SKM-1 treated with dmso at 0.1 percent for 144 hours (cell line): ENCODE measurements around the gene PVR.
"Not testable (repeated sequence)": the region's sequence is repeated elsewhere in the genome, so short reads cannot be mapped to it uniquely, and the experiment has no call there.

ENCODE experiments used
- DNase-seq: peaks from one replicate; lab custom pipeline; 2025; ENCODE audit not compliant: unreplicated experiment; lab: John Stamatoyannopoulos, UW

Gene PVR

DNA sequence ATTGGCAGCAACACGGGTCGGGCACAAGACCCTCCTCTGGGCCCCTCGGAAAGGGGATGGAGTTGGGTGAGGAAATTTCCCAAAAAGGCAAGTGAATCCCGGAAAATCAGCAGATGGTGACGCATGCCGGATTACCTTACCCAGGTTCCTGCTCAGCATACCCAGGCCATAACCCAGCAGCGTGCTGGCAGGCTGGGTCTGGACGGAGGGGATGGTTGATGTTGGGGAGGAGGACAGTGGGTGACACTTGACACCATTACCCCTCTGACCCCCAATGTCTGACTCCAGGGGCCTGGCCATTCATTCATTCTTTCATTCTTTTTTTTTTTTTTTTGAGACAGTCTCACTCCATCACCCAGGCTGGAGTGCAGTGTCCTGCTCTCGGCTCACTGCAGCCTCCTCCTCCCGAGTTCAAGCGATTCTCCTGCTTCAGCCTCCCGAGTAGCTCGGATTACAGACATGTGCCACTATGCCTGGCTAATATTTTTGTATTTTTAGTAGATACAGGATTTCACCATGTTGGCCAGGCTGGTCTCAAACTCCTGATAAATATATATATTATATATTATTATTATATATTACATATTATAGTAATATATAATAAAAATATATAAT lies 799 bp downstream of the PVR start:
- no peak for DNase-seq

DNA sequence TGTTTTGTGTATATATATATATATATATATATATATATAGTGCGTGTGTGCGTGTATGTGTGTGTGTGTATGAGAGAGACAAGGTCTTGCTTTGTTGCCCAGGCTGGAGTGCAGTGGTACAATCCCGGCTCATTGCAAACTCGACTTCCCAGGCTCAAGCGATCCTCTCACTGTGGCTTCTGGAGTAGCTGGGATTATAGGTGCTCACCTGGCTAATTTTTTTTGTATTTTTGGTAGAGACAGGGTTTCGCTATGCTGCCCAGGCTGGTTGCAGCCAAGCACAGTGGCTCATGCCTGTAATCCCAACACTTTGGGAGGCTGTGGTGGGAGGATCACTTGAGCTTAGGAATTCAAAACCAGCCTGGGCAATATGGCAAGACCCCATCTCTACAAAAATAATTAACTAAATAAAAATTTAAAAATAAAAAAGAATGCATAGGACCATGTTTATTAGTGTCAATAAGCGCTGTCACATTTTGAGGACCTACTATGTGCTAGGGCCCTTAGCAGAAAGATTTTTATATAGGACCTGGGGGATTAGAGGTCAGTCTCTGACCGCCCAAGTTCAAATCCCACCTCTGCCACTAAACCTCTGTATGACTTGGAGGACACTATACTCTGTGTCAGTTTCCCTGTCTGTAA lies 1.8 kb downstream of the PVR start:
- no peak for DNase-seq

DNA sequence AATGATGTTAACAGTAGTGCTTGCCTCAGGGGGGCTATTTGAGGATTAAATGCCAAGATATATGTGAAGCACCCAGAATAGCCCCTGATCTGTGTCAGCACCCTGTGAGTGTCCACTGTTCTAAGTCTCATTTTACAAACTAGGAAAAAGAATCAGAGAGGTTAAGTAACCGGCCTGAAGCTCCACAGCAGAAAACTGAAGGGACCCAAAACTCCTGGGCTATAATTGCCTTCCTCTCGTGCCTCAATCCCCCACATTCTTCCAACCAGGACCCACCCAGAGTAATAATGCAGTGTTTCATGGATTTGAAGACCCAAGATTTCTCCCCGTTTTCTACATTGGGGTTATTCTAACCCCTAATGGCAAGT lies 2.3 kb downstream of the PVR start:
- no peak for DNase-seq

DNA sequence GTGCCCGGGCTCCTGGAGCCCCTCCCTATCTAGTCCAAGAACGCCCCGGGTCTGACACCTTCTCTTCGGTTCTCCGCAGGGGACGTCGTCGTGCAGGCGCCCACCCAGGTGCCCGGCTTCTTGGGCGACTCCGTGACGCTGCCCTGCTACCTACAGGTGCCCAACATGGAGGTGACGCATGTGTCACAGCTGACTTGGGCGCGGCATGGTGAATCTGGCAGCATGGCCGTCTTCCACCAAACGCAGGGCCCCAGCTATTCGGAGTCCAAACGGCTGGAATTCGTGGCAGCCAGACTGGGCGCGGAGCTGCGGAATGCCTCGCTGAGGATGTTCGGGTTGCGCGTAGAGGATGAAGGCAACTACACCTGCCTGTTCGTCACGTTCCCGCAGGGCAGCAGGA lies 3.4 kb downstream of the PVR start:
- DNase-seq: no peak

DNA sequence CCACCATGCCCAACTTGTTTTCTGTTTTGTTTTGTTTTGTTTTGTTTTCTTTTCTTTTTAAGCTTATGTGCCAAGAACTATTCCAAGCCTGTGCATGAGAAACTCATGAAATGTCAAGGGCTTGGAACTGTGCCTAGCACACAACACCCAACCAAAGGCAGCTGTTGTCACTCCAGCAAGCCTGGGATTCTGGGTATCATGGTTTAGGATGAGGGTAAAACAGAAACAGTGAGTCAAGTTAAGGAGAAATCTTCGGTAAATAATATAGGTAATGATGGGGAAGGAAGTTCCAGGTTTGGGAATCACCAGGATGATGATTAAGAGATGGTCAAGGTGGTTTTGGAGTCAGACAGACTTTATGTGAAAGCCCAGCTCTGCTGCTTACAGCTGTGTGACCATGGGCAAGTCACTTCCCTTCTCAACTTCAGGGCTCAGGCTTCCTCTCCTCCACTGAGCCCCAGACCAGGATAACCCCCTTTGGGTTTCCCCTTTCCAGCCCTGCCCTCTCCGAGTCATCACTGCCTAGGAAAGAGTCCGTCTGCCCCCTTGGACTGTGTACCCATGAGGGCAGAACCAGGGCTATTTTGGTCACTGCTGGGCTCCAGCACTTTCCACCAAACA lies 5.0 kb downstream of the PVR start:
- DNase-seq: no peak

DNA sequence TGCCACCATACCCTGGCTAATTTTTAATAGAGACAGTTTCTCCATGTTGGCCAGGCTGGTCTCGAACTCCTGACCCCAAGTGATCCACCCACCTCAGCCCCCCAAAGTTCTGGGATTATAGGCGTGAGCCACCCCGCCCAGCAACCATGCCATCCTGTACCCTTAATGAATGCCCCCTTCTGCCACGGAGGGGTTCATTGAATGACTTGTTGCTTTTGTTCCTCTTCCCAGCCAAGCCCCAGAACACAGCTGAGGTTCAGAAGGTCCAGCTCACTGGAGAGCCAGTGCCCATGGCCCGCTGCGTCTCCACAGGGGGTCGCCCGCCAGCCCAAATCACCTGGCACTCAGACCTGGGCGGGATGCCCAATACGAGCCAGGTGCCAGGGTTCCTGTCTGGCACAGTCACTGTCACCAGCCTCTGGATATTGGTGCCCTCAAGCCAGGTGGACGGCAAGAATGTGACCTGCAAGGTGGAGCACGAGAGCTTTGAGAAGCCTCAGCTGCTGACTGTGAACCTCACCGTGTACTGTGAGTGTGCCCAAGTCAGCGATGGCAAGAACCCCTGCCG lies 6.0 kb downstream of the PVR start:
- no peak for DNase-seq

DNA sequence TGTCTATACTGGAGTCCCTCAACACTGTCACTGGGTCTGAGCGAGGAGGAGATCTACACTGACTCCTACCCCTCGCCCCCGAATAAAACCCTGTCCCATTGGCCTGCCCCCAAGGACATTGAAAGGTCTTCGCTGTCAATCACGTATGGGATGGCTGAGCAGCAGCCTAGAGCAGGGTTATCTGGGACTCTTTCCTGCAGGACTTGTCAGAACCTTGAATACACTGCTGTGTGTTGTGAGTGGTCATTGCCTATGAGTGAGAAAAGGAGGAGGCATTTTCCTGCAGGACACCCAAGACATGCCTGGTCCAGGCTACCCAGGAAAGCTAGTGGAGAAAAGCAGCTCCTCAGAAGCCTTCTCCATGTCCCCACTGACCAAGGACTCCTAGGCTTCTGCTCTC lies 9.6 kb downstream of the PVR start:
- DNase-seq: no peak

DNA sequence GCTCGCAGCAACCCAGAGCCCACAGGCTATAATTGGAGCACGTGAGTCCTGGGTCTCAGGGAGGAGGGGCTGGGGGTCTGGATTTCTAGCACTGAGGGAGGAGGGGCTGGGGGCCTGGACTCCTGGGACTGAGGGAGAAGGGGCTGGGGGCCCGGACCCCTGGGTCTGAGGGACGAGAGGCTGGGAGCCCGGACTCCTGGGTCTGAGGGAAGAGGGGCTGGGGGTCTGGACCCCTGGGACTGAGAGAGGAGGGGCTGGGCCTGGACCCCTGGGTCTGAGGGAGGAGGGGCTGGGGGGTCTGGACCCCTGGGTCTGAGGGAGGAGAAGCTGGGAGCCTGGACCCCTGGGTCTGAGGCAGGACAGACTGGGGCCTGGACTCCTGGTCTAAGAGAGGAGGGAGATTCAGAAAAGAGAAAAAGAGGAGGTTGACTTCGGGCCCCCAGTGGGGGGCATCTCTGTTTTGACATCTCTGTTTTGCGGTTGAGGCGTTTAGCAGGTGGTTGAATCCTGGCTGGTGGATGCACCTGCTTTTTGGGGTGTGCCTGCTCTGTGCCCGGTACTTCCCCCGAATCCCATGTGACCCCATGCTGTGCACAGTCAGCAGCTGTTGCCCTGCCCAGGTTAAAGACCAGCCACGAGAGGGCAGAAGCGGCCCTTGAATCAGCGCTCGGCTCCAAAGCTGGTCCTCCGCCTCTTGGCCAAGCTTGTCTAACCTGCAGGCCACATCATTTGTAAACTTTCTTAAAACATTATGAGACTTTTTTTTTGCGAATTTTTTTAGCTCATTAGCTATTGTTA lies 10.5 kb downstream of the PVR start:
- peak; percentile 41 for DNase-seq

DNA sequence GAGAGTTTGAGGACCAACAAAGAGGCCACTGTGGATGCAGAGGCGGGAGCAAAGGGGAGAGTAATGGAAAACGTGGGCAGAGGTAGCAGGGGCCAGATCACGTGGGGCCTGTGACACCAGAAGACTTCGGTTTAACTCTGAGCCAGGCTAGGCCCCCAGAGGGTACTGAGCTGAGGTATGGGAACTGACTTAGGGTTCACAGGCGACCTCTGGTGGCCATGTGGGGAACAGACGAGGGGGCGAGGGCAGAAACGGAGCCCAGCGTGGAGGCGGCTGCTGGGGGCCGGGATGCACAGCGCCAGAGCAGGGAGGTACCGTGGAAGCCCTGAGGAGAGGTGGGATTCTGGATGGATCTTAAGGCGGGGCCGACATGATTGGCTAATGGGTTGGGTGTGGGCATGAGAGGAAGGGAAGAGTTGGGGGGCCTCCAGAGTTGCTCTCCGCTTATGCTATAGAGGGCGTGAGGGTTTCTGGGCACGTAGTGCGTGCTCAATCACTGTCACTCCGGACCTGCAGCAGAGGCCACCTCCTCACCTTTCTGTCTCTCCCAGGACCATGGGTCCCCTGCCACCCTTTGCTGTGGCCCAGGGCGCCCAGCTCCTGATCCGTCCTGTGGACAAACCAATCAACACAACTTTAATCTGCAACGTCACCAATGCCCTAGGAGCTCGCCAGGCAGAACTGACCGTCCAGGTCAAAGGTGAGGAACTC lies 13.7 kb downstream of the PVR start:
- DNase-seq: peak; percentile 18

DNA sequence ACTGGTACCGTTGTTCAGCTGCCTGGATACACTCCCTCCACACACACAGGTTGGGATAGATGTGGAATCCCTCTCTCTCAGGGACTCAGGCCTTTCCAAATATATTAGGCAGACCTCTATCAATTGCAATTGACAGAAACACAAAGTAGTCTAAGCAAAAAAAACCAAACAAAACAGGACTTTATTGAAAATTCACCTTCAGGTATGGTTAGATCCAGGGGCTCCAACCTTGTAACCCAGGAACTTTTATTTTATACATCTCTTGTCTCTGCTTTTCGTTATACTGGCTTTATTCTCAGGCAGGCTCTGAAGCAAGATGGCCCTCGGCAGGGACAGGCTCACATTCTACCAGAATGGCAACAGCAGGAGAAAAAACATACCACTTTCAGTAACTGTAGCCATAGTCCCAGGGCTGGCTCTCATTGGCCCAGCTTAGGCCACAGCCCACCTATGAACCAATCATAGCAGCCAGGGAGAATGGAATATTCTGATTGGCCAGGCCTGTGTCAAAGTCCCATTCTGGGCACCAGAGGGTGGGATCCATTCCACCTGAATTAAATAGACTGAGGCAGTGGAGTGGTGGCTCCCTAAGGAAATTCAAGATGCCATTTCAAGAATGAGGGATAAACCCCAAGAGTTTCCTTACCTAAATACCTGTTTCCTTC lies 14.5 kb downstream of the PVR start:
- DNase-seq: no peak

DNA sequence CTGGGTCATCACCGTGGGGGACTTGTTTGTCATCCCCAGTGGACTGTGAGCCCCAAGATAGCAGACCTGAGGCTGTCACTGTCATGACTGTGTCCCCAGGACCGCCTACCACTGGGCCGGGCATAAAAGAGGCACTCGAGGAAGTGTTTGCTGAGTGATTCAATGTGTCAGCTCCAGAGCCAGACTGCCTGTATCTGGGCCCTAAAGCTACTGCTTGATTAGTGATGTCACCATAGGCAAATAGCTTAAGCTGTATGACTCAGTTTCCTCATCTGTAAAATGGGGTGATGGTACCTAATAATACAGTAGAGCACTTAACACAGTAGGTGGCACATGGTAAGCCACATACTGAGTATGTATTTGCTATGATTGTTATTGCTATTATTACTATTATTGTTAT lies 16.4 kb downstream of the PVR start:
- DNase-seq: no peak

DNA sequence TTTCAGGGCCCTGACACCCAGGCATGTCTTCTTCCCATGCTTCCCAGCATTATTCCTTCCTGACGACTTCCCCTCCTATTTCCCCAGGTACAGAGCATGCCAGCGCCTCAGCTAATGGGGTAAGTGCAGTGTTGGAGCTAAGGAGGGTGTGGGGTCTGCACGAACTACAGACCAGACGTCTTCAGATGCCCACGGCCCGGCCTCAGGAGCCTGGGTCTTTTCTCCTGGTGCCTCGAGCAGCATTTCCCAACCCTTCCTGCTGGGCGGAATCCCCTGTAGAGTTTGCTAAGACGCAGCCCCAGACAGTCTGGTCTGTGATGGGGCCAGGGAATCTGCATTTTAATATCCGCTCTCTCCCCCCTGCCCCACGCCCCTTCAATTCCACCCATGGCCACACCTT lies 17.5 kb downstream of the PVR start:
- DNase-seq: no peak

DNA sequence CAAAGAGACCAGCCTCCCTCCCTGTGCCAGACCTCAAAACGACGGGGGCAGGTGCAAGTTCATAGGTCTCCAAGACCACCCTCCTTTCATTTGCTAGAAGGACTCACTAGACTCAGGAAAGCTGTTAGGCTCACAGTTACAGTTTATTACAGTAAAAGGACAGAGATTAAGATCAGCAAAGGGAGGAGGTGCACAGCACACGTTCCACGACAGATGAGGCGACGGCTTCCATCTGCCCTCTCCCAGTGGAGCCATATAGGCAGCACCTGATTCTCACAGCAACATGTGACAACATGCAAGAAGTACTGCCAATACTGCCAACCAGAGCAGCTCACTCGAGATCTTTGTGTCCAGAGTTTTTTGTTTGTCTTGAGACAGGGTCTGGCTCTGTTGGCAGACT lies 18.2 kb downstream of the PVR start:
- no peak for DNase-seq

DNA sequence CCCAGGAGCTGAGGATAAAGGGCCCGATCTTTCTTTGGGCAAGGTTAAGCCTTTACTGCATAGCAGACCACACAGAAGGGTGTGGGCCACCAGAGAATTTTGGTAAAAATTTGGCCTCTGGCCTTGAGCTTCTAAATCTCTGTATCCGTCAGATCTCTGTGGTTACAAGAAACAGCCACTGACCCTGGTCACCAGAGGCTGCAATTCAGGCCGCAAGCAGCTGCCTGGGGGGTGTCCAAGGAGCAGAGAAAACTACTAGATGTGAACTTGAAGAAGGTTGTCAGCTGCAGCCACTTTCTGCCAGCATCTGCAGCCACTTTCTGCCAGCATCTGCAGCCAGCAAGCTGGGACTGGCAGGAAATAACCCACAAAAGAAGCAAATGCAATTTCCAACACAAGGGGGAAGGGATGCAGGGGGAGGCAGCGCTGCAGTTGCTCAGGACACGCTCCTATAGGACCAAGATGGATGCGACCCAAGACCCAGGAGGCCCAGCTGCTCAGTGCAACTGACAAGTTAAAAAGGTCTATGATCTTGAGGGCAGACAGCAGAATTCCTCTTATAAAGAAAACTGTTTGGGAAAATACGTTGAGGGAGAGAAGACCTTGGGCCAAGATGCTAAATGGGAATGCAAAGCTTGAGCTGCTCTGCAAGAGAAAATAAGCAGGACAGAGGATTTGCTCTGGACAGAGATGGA lies 19.1 kb downstream of the PVR start:
- DNase-seq: no peak

DNA sequence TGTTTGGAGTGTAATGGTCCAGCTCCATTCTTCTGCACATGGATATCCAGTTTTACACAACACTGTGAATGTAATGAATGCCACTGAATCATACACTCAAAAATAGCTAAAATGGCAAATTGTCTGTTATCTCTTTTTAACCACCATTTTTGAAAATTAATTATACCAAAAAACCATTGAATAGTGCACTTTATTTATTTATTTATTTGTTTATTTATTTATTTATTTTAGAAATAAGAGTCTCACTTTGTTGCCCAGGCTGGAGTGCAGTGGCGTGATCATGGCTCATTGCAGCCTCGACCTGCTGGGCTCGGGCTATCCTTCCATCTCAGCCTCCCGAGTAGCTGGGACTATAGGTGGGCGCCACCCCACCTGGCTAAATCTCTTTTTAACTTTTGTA lies 20.3 kb downstream of the PVR start:
- no peak for DNase-seq

DNA sequence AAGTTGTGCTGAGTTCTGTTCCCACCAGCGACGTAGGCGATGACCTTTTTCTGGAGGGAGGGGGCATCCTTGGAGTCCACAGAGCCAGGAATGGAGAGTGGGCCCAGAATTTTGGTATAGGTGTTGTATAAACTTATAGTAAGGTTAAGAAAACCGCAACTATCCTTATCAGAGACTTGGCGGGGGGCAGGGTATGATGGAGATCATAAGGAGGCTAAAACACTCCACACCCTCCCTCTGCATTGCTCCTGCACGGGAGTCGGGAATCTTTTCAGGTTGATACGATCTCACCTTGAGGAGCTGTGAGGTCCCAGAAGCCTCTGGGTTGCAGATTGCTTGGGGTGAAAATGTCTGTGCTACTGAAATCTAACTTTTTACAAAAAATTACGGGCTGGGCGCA lies 21.3 kb downstream of the PVR start:
- DNase-seq: no peak

DNA sequence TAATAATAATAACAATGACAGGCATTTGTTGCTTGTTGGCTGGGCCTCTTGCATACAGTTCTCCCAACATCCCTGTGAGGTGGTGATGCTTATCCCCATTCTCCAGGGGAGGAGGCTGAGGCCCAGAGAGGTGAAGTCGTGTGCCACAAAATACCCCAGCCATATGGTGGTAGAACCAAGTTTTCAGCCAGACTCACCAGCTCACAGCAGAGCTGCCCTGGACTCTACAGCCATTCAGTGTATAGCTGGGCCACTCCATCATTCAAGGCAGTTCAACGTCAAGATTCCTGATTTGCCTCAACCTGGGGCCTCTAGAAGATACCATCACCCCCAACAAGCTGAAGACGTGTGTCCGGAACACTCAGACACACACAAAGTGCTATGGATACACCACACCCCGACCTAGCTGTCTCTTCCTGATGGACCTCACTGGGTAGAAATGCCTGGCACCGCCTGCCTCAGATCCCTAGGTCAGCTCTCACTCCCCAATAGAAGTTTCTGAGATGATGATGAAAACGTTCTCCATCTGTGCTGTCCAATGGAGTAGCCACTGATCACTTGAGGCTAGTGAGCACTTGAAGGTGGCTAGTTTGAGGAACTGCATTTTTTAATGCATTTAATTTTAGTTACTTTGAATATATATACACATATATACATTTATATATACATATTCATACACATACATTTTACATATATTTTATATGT lies 23.3 kb downstream of the PVR start:
- DNase-seq: no peak

DNA sequence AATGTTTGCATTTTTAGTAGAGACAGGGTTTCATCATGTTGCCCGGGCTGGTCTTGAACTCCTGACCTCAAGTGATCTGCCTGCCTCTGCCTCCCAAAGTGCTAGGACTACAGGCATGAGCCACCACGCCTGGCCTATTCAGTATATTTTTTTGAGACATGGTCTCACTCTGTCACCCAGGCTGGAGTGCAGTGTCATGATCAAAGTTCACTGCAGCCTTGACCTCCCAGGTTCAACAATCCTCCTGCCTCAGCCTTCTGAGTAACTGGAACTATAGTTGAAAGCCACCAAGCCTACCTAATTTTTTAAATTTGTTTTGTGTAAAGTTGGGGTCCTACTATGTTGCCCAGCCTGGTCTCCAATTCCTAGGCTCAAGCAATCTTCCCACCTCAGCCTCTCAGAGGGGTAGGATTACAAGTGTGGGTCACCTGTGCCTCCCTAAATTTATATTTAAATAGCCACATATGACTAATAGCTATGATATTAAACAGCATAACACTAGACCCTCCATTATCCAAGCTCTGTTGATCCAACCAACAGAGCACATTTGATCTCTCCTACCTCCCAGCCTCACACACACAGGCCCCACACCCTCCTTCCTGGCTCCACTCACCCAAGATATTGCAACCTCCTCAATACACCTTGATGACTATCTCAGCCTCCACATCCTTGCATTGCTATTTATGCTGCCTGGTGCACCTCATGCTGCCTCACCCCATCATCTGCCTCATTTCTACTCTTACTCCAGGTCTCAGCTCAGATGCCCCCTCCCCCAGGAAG lies 25.5 kb downstream of the PVR start:
- DNase-seq: no peak

DNA sequence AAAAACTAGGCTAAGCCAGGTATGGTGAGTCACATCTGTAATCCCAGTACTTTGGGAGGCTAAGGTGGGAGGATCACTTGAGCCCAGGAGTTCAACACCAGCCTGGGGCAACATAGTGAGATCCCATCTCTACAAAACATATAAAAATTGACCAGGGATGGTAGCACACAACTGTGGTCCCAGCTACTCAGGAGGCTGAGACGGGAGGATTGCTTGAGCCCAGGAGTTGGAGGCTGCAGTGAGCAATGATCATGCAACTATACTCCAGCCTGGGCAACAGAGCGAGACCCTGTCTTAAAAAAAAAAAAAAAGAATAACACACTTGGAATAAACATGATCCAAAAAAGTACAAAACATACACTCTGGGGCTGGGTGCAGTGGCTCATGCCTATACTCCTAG lies 26.3 kb downstream of the PVR start:
- not testable (repeated sequence) for DNase-seq
